ENCODE data around the gene PRKCE.

DNA sequence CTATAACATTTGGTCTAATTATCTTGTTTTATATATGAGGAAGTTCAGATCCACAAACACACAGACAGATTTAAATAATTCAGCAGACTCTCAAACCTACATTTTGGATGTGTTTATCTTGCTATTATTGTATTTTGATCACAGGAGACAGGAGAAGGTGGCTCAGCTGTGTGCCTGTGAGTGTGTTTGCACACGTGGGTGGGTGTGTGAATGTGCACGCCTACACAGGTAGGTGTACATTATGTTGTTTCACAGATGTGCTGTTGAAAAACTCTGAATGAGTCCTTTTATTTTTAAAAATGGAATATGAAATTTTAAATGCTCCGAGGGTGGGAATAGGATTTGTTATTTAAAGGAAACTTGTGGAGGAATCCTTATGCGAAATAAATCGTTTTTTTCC, 183.4 kb downstream of the PRKCE start:
- TF ChIP-seq CTCF (IDR thresholded peaks at IDR 0.05) (no peak), POLR2A (IDR thresholded peaks at IDR 0.05) (no peak)
